Suprapubic skin (tissue), 4 donors: Measurements from ENCODE around the gene SLCO4A1.

Experiments used
- CTCF ChIP-seq, 2 donors: fragments of 200-600 bp in 1 of 2; fragments of 450-650 bp in 1 of 2; sonication (generic) in 1 of 2; IDR thresholded peaks; one replicate each; pipeline ENCODE4 v1.5.1; 2016 to 2019; ENCODE audit warnings: antibody characterized with exemption in 2 of 2, mild to moderate bottlenecking in 1 of 2, moderate library complexity in 1 of 2
- EP300 ChIP-seq: sonication (generic); formaldehyde crosslinking; IDR thresholded peaks from one replicate; pipeline ENCODE4 v1.6.1; 2017; ENCODE audit warnings: antibody characterized with exemption
- POLR2A ChIP-seq, 2 donors: fragments of 450-650 bp; IDR thresholded peaks; one replicate each; pipeline ENCODE4 v1.6.1; 2017; ENCODE audit warnings: antibody characterized with exemption in 2 of 2, mild to moderate bottlenecking in 2 of 2, moderate library complexity in 2 of 2
- POLR2AphosphoS5 ChIP-seq, 3 donors: sonication (generic); formaldehyde crosslinking; IDR thresholded peaks; one replicate each; pipeline ENCODE4 v1.6.1; 2017; ENCODE audit warnings: antibody characterized with exemption in 3 of 3

- no peak for TF ChIP-seq CTCF (IDR thresholded peaks at IDR 0.05)
- TF ChIP-seq POLR2A (IDR thresholded peaks at IDR 0.05) = no peak
- TF ChIP-seq EP300 = no peak
- TF ChIP-seq POLR2AphosphoS5 (IDR thresholded peaks at IDR 0.05) = no peak
Observed at GRCh38 chr20:62655282-62656196, 13.2 kb downstream of the SLCO4A1 start.
